AG09309 (cell line): Measurements from ENCODE around the gene DNAI7.

Experiments used
- DNase-seq: peaks from one replicate; pipeline ENCODE4 v3.0.0-alpha.2; 2010; ENCODE audit warnings: low read depth
- H3K4me3 ChIP-seq: 2 replicates; pipeline ENCODE4 v1.5.1; 2011; ENCODE audit warnings: mild to moderate bottlenecking, low read depth, low read length, moderate library complexity; ENCODE audit not compliant: control insufficient read depth
- TF ChIP-seq, protein P1 (sequence below): IDR thresholded peaks from 2 replicates; pipeline ENCODE4 v1.5.1; 2011; ENCODE audit warnings: mild to moderate bottlenecking, low read depth, low read length, inconsistent platforms; ENCODE audit not compliant: insufficient read depth, control insufficient read depth; ENCODE audit errors: missing control alignments

The DNAI7 gene

DNA sequence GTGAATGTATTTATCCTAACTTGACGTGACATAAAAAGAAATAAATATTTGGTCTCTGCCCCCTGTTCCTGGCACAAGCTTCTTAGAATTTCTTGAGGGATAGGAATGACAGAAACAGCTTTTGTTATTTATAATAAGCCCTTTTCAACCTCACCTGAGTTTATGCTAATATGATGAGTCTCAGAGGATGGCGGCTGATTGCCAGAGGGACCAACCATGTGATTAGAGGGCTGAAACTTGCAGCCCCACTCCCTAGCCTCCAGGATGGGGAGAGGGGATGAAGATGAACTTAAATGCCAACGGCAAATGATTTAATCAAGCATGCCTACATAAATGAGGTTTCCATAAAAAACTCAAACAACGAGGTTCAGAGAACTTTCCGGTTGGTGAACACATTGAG, 42.9 kb downstream of the DNAI7 start:
- DNase-seq: no peak
- H3K4me3 ChIP-seq: no peak overlapping the region
- TF ChIP-seq, protein P1, sequence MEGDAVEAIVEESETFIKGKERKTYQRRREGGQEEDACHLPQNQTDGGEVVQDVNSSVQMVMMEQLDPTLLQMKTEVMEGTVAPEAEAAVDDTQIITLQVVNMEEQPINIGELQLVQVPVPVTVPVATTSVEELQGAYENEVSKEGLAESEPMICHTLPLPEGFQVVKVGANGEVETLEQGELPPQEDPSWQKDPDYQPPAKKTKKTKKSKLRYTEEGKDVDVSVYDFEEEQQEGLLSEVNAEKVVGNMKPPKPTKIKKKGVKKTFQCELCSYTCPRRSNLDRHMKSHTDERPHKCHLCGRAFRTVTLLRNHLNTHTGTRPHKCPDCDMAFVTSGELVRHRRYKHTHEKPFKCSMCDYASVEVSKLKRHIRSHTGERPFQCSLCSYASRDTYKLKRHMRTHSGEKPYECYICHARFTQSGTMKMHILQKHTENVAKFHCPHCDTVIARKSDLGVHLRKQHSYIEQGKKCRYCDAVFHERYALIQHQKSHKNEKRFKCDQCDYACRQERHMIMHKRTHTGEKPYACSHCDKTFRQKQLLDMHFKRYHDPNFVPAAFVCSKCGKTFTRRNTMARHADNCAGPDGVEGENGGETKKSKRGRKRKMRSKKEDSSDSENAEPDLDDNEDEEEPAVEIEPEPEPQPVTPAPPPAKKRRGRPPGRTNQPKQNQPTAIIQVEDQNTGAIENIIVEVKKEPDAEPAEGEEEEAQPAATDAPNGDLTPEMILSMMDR: no peak

DNA sequence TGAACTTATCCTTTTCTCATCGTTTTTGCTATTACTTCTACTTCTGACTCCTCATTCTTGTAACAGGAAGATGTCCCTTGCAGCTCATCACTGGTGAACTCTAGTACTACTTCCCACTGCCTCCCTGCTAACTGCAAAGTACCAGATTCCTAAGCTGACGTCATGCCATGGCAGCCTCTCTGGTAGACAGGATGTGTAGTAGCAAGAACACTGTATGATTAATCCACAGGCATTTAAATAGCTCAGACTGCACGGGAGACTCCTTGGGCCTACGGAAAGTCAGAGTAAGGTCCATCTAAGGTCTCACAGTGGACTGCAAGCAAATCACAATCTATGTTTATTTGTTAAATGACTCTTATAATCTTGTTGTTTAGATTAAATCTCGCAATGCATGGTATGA, 43.5 kb downstream of the DNAI7 start:
- peak; percentile 88 for DNase-seq
- TF ChIP-seq, protein P1: no peak

DNA sequence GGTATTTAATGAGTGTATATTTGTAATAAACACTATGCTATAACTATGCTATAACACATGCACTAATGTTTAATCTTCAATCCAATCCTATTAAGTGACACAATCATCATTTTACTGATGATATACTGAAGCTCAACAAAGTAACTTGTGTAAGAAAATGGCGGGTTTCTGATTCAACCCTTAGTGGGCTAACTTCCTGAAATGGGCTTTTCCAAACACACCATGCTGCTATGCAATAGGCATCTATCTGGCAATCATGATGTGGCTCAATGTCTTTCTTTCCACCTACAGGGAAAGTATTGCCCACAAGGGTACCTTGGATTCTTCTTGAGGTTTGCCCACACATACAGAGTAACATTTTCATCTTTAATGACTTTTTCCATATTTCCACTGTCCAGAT, 48.3 kb downstream of the DNAI7 start:
- no peak for DNase-seq
- TF ChIP-seq, protein P1: no peak
- no peak overlapping the region for H3K4me3 ChIP-seq

More for the DNA sequence above, 43.5 kb downstream of the DNAI7 start:
- no peak overlapping the region for H3K4me3 ChIP-seq

DNA sequence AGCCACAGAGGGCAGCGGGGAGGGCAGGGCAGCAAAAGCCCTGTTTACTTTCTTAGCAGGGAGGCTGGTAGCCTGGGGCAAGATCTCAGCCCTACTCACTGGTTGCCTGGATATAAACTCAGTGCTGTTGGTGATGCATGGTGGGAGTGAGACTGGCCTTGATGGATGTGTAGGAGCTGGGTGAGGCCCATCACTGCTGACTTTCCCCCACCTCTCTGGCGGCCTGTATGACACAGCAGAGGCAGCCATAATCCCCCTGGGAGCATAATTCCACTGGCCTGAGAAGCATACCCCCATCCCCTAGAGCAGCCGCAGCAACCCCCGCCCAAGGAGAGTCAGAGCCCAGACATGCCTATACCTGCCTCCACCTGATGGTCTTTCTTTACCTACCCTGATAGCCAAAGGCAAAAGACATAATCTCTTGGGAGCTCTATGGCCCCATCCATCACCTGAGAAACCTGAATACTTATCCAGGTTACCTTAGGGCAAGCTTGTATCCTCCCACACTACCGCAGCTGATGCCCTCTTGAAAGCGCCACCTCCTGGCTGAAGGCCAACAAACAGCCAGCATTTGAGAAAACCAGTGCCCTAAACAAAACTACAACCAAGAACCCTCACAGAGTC, 59.3 kb downstream of the DNAI7 start:
- no peak overlapping the region for H3K4me3 ChIP-seq
- no peak for DNase-seq
- TF ChIP-seq, protein P1: no peak

DNA sequence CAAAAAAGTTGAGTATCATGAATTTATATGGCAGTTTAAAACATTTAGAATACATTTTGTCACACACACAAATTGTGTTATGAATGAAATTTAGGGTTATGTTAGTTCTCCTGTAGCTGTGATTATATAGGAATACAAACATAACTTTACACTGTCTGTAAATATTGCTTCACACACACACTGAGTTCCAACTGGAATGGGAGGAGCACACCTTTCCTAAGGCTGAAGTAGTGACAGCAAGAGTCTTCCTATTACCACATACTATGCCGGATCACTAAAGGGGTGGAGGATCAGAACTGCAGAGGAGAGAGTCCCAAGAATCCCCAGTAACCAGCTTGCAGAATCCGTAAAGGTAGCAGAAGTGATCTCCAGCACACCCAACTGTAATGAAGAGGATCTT, 63.7 kb downstream of the DNAI7 start:
- TF ChIP-seq, protein P1: no peak
- no peak for DNase-seq
- no peak overlapping the region for H3K4me3 ChIP-seq

DNA sequence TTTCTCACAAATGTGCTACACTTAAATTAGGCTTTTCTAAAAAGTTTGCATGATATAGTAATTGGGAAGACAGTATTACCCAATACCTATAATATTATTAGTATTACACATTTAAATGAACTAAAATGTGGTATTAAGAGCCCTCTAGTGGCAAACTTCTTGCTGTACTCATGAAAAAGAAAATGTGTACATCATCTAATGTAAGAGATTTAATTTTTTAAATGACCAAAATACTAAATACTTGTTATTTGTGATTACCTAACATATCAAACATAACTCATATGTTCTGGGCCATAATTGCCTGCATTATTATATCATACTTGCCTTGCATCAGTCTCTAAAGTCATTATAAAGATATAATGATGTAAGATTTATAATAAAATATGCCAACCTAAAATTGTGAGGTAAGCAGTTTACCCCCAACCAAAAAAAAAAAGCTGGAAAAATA, 64.2 kb downstream of the DNAI7 start:
- H3K4me3 ChIP-seq: no peak overlapping the region
- DNase-seq: peak; percentile 23
- TF ChIP-seq, protein P1: peak; percentile 40

DNA sequence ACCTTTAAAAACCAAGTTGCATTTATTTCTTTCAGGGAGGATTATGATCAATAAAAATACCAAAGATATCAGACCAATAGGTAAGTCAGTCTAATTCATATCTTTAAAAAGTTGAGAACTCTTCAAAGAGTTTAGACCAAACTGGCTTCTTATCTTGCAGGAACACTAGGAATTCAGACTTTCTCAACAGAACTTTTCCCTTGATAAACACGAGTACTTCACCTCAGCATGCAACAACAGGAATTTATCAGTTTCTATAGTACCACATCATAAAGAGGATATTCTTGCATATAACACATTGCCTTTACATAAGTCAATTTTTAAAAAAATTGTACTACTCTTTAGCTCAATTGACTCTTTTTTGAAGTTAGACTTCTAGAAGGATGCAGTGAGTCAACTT, 68.2 kb downstream of the DNAI7 start:
- DNase-seq: no peak
- H3K4me3 ChIP-seq: no peak overlapping the region
- TF ChIP-seq, protein P1: no peak
